HG02884 (cell line): Measurements from ENCODE around the gene ZNF816.
"Not testable (repeated sequence)": the region's sequence is repeated elsewhere in the genome, so short reads cannot be mapped to it uniquely, and the experiment has no call there.

Experiments
- ATAC-seq: cut with Tn5 transposase; IDR thresholded peaks from one replicate; pipeline ENCODE4 v1.9.1; 2021; ENCODE audit warnings: mild to moderate bottlenecking, moderate library complexity; ENCODE audit not compliant: unreplicated experiment

ZNF816 gene

GRCh38 chr19:52962394-52963246 is at the start of gene ZNF816:
Gene ZNF816 (minus strand): TSS chr19:52962881. CDS start chr19:52956089, 6,792 bp downstream.
- ATAC-seq: peak; percentile 96

GRCh38 chr19:53012006-53012405 is 49.3 kb upstream of the ZNF816 start:
- ATAC-seq: no peak

GRCh38 chr19:53010494-53010893 is 47.8 kb upstream of the ZNF816 start:
- no peak for ATAC-seq

- ATAC-seq: no peak
Observed at GRCh38 chr19:53008061-53008778, 45.5 kb upstream of the ZNF816 start.

GRCh38 chr19:53007606-53008005 is 44.9 kb upstream of the ZNF816 start:
- no peak for ATAC-seq

GRCh38 chr19:53007200-53007599 is 44.5 kb upstream of the ZNF816 start:
- no peak for ATAC-seq

GRCh38 chr19:53004242-53004641 is 41.6 kb upstream of the ZNF816 start:
- ATAC-seq: no peak

- no peak for ATAC-seq
Observed at GRCh38 chr19:53002479-53002878, 39.8 kb upstream of the ZNF816 start.

- ATAC-seq: no peak
Observed at GRCh38 chr19:52997975-52998374, 35.3 kb upstream of the ZNF816 start.

GRCh38 chr19:52995711-52996110 is 33.0 kb upstream of the ZNF816 start:
- no peak for ATAC-seq

GRCh38 chr19:52993342-52994178 is 30.9 kb upstream of the ZNF816 start:
- no peak for ATAC-seq

GRCh38 chr19:52992109-52993004 is 29.7 kb upstream of the ZNF816 start:
- ATAC-seq: no peak

- no peak for ATAC-seq
Observed at GRCh38 chr19:52991484-52991883, 28.8 kb upstream of the ZNF816 start.

GRCh38 chr19:52990759-52991418 is 28.2 kb upstream of the ZNF816 start:
- no peak for ATAC-seq

GRCh38 chr19:52988506-52988905 is 25.8 kb upstream of the ZNF816 start:
- no peak for ATAC-seq

GRCh38 chr19:52987221-52987620 is 24.5 kb upstream of the ZNF816 start:
- ATAC-seq: no peak

- ATAC-seq: not testable (repeated sequence)
Observed at GRCh38 chr19:52983167-52983566, 20.5 kb upstream of the ZNF816 start.

GRCh38 chr19:52981329-52981728 is 18.6 kb upstream of the ZNF816 start:
- ATAC-seq: no peak

GRCh38 chr19:52967772-52968171 is 5.1 kb upstream of the ZNF816 start:
- no peak for ATAC-seq

- ATAC-seq: peak; percentile 4
Observed at GRCh38 chr19:52963247-52963618, 552 bp upstream of the ZNF816 start.
